Right lobe of liver (tissue), 6 donors: ENCODE data around the gene PDIA5. TPM values are rescaled to one million over a fixed set of nuclear protein-coding genes. Genes with fewer than 3 reads are reported as not detected.
A peak's percentile ranks its signal among the peaks of the same experiment; 100 is the strongest.

Source experiments
- ATAC-seq, 4 donors: fragments of 200-7000 bp; cut with Tn5 transposase; one replicate each; pipeline ENCODE4 v1.9.1; 2020; ENCODE audit warnings: mild to moderate bottlenecking in 4 of 4, moderate library complexity in 4 of 4
- DNase-seq, 3 donors: peaks; one replicate each; pipeline ENCODE4 v3.0.0-alpha.2; 2020
- H3K27ac ChIP-seq, 3 donors: fragments of 200-600 bp; one replicate each; pipeline ENCODE4 v1.8.0; 2022
- H3K27me3 ChIP-seq, 2 donors: fragments of 200-600 bp; one replicate each; pipeline ENCODE4 v1.8.0; 2022
- H3K36me3 ChIP-seq, 4 donors: fragments of 200-600 bp; sonication (generic) in 1 of 4; one replicate each; pipeline versions ENCODE4 v1.5.1 to v1.8.0; 2017 to 2022; ENCODE audit warnings: control low read depth in 1 of 4
- H3K4me1 ChIP-seq, 4 donors: fragments of 200-600 bp; sonication (generic) in 1 of 4; one replicate each; pipeline versions ENCODE4 v1.5.1 to v1.8.0; 2017 to 2022; ENCODE audit warnings: control low read depth in 1 of 4
- H3K4me3 ChIP-seq, 3 donors: fragments of 200-600 bp; one replicate each; pipeline ENCODE4 v1.8.0; 2022
- H3K9me3 ChIP-seq, 4 donors: fragments of 200-600 bp; sonication (generic) in 1 of 4; one replicate each; pipeline versions ENCODE4 v1.5.1 to v1.8.0; 2017 to 2022; ENCODE audit warnings: control low read depth in 1 of 4
- CTCF ChIP-seq, 4 donors: fragments of 200-600 bp in 3 of 4; fragments of 450-650 bp in 1 of 4; IDR thresholded peaks; one replicate each; pipeline versions ENCODE4 v1.5.1 to v1.8.0; 2016 to 2022; ENCODE audit warnings: antibody characterized with exemption in 4 of 4, mild to moderate bottlenecking in 2 of 4
- POLR2A ChIP-seq: fragments of 450-650 bp; IDR thresholded peaks from one replicate; pipeline ENCODE4 v1.6.1; 2017; ENCODE audit warnings: antibody characterized with exemption, mild to moderate bottlenecking
- WGBS: methylation state at CpG from one replicate; pipeline ENCODE4 v1.1.6; 2018; ENCODE audit warnings: low coverage, low lambda C conversion rate; ENCODE audit not compliant: insufficient coverage; ENCODE audit errors: missing lambda C conversion rate; 5-methylcytosine and 5-hydroxymethylcytosine counted together
- intact Hi-C, 2 donors: fragments of 100-400 bp; cut with DNase I; formaldehyde crosslinking; loops; one replicate each; pipeline versions ENCODE4 v1.11.2 to v1.14.1; 2022
- total RNA-seq, 6 experiments: library from RNA; depleted of rRNA in 2 of 6; stranded (reverse); fragments of >200 nt in 2 of 6; fragmentation: NEBNext Ultra II Directional in 3 of 6; extraction: Animal tissue kit (Norgen Biotek cat#: 25700) in 3 of 6; gene quantifications; one replicate each; pipeline versions ENCODE4 v1.1.0 to v1.2.4, GENCODE V29; 2016 to 2023
- donor health status: DM: no; HTN: yes; CAD: no.
- donor health status: DM: no; HTN: no; CAD: no.
- donor health status: DM: no; HTN: no; CAD: no.
- donor health status: DM: no; HTN: yes; CAD: no.
- donor health status: DM: no; HTN: yes; CAD: no.

Gene PDIA5
- total RNA-seq, 6 experiments from 2014 or later: 26.2 to 109 (median 51.9) TPM

DNA sequence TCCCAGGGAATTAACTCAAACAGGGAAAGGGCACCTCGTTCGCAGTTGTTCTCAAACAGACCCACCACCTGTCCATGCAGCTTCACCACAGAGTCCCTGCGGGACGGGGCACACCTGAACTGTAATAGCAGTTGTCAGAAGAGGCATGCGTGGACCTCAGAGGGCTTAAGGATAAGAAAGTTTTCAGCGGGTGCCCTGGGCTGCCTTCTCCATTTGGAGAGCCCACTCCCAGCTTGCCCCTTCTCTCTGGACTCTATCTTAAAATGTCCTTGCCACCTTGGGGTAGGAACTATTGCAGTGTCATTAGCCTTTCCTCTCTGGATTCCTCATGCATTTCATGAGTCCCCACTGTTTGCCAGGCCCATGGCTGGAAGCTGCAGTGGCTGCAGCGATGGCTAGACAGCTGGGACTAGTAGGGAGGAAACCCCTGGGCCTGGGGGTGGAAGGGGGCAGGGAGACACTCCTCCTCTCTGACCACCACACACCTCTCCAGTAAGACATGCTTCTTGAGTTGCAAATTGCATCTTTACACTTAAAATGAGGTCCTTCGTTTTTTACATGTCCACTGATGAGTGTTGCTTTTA lies 33.5 kb downstream of the PDIA5 start:
- Histone ChIP-seq H3K4me3 (no peak overlapping the region), H3K36me3 (peaks cover 0 to 33% (median 15%) of the 10 kb centered on the region in 4 donors), H3K9me3 (no peaks in the 10 kb centered on the region), H3K4me1 (peaks cover 0 to 66% (median 31%) of the 10 kb centered on the region in 4 donors), H3K27me3 (no peaks in the 10 kb centered on the region), H3K27ac (peak overlapping the region in 1 of 3 donors; percentile 42)
- ATAC-seq (no peak), DNase-seq (no peak)
- 82% methylated on average over 2 of the region's 8 CpGs for WGBS
- TF ChIP-seq CTCF (IDR thresholded peaks at IDR 0.05) (no peak), POLR2A (no peak)
- intact Hi-C loops: no loop called here

GRCh38 chr3:123102249-123102648 lies 35.4 kb downstream of the PDIA5 start:
- WGBS: 28% methylated on average over 2 of the region's 2 CpGs
- peak in 3 of 4 donors; percentile 25 to 60 (median 39) for ATAC-seq
- Histone ChIP-seq H3K27me3 (no peaks in the 10 kb centered on the region), H3K27ac (peak overlapping the region; percentile 32 to 86 (median 33)), H3K4me3 (no peak overlapping the region), H3K36me3 (peaks cover 5 to 47% (median 20%) of the 10 kb centered on the region in 4 donors), H3K9me3 (no peaks in the 10 kb centered on the region), H3K4me1 (peaks cover 0 to 51% (median 25%) of the 10 kb centered on the region in 4 donors)
- intact Hi-C loops: no loop called here
- no peak for TF ChIP-seq CTCF (IDR thresholded peaks at IDR 0.05)
- no peak for TF ChIP-seq POLR2A
- DNase-seq: no peak

DNA sequence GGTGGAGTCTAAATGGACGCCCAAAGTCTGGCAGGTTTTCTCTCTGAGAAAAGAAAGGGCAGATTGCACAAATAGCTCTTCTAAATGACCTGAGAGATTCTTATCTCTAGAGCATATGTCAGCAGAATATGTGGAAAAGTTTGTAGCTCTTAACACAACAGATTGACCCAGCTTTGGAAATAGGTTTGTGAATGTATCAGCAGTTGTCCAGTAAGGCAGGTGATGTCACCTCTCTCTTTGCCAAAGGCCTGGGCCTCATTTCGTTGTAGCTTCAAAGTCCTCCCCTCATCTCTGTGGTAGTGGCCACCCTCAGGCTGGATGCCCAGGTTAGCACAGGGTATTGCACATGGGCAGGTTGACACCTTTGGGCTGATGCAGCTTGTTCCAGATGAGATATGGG lies 36.0 kb downstream of the PDIA5 start:
- peaks cover 5 to 52% (median 22%) of the 10 kb centered on the region in 4 donors for H3K36me3 ChIP-seq
- WGBS: 33% methylated on average over 2 of the region's 2 CpGs
- peak overlapping the region; percentile 32 to 86 (median 33) for H3K27ac ChIP-seq
- peak; percentile 77 to 93 (median 92) for DNase-seq
- no peaks in the 10 kb centered on the region for H3K27me3 ChIP-seq
- intact Hi-C loops: no loop called here
- H3K9me3 ChIP-seq: no peaks in the 10 kb centered on the region
- peaks cover 0 to 48% (median 25%) of the 10 kb centered on the region in 4 donors for H3K4me1 ChIP-seq
- TF ChIP-seq POLR2A (no peak), CTCF (IDR thresholded peaks at IDR 0.05) (no peak)
- H3K4me3 ChIP-seq: no peak overlapping the region
- ATAC-seq: peak; percentile 85 to 91 (median 87)

GRCh38 chr3:123104550-123104949 lies 37.7 kb downstream of the PDIA5 start:
- ATAC-seq (peak in 2 of 4 donors; percentile 25 to 63), DNase-seq (peak in 1 of 3 donors; percentile 39)
- H3K4me1 ChIP-seq: peaks cover 0 to 33% (median 18%) of the 10 kb centered on the region in 4 donors
- WGBS: 60% methylated on average over 1 of the region's 3 CpGs
- intact Hi-C loops: no loop called here
- TF ChIP-seq CTCF (IDR thresholded peaks at IDR 0.05) (no peak), POLR2A (no peak)
- no peaks in the 10 kb centered on the region for H3K9me3 ChIP-seq
- peaks cover 5 to 59% (median 29%) of the 10 kb centered on the region in 4 donors for H3K36me3 ChIP-seq
- peak overlapping the region in 1 of 3 donors; percentile 44 for H3K27ac ChIP-seq
- H3K27me3 ChIP-seq: no peaks in the 10 kb centered on the region
- no peak overlapping the region for H3K4me3 ChIP-seq
